Right atrium auricular region (tissue), 2 donors: ENCODE results near the gene CFL2. TPM values are rescaled to one million over a fixed set of nuclear protein-coding genes. Genes with fewer than 3 reads are reported as not detected.

Source experiments
- DNase-seq: peaks from one replicate; pipeline ENCODE4 v3.0.0-alpha.2; 2019; ENCODE audit warnings: low spot score
- H3K27ac ChIP-seq, 2 donors: fragments of 200-600 bp; sonication (generic); 1 replicate in 1 of 2; 2 replicates in 1 of 2; pipeline ENCODE4 v1.5.1; 2016 to 2019
- H3K27me3 ChIP-seq, 2 donors: fragments of 200-600 bp; sonication (generic); one replicate each; pipeline versions ENCODE4 v1.5.1 to v1.6.0; 2017 to 2019
- H3K36me3 ChIP-seq: fragments of 200-600 bp; sonication (generic); one replicate; pipeline ENCODE4 v1.5.1; 2016
- H3K4me1 ChIP-seq, 2 donors: fragments of 200-600 bp; sonication (generic); one replicate each; pipeline versions ENCODE4 v1.5.1 to v1.6.0; 2017 to 2019
- H3K4me3 ChIP-seq, 2 donors: fragments of 200-600 bp; sonication (generic); 1 replicate in 1 of 2; 2 replicates in 1 of 2; pipeline ENCODE4 v1.5.1; 2017 to 2019; ENCODE audit warnings: mild to moderate bottlenecking in 1 of 2, moderate library complexity in 1 of 2
- H3K9me3 ChIP-seq, 2 donors: fragments of 200-600 bp; sonication (generic); one replicate each; pipeline ENCODE4 v1.5.1; 2019
- CTCF ChIP-seq, 2 donors: fragments of 200-600 bp; sonication (generic); IDR thresholded peaks; one replicate each; pipeline ENCODE4 v1.5.1; 2019; ENCODE audit warnings: antibody characterized with exemption in 2 of 2
- total RNA-seq, 2 donors: library from RNA; depleted of rRNA; stranded (reverse); fragments of >200 nt; gene quantifications; one replicate each; pipeline ENCODE4 v1.1.0, GENCODE V29; 2016

The CFL2 gene
- total RNA-seq, 2 donors from 2014 or later, result 261 to 441 TPM

- no peak for TF ChIP-seq CTCF (IDR thresholded peaks at IDR 0.05)
- no peaks in the 10 kb centered on the region for H3K9me3 ChIP-seq
- no peak for DNase-seq
- H3K27me3 ChIP-seq, result no peaks in the 10 kb centered on the region
- no peak overlapping the region for H3K27ac ChIP-seq
- H3K36me3 ChIP-seq, result no peaks in the 10 kb centered on the region
- no peaks in the 10 kb centered on the region for H3K4me1 ChIP-seq
- peak overlapping the region; percentile 13 to 42 for H3K4me3 ChIP-seq
Observed at GRCh38 chr14:34693228-34693939, 21.0 kb downstream of the CFL2 start.

- DNase-seq, result no peak
- Histone ChIP-seq H3K36me3 (no peaks in the 10 kb centered on the region), H3K4me3 (peak overlapping the region; percentile 13 to 42), H3K27me3 (no peaks in the 10 kb centered on the region), H3K4me1 (no peaks in the 10 kb centered on the region), H3K27ac (no peak overlapping the region), H3K9me3 (no peaks in the 10 kb centered on the region)
- TF ChIP-seq CTCF (IDR thresholded peaks at IDR 0.05), result no peak
Observed at GRCh38 chr14:34692898-34693227, 21.5 kb downstream of the CFL2 start.

DNA sequence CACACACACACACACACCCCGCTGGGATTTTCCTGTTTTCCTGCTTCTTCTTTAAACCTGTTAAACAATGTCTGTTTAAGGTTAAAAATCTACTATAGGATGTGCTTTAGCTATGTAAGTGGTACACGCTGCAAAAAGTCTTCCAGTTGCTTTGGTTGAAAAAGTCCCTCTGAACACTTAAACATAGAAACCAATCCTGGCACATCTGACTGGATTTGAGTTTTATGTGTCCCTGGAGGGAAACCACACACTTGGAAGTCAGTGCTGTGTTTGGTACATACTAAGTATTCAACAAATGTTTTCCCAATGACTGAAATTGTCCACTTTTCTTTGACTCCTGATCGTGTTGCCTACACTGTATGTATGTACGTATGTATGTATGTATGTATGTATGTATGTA is 22.0 kb downstream of the CFL2 start:
- H3K4me1 ChIP-seq, result no peaks in the 10 kb centered on the region
- no peak for DNase-seq
- H3K4me3 ChIP-seq, result no peak overlapping the region
- no peaks in the 10 kb centered on the region for H3K36me3 ChIP-seq
- H3K27ac ChIP-seq, result no peak overlapping the region
- H3K9me3 ChIP-seq, result no peaks in the 10 kb centered on the region
- no peaks in the 10 kb centered on the region for H3K27me3 ChIP-seq
- TF ChIP-seq CTCF (IDR thresholded peaks at IDR 0.05), result no peak

GRCh38 chr14:34691206-34691605 is 23.2 kb downstream of the CFL2 start:
- DNase-seq, result no peak
- Histone ChIP-seq H3K27me3 (no peaks in the 10 kb centered on the region), H3K27ac (no peak overlapping the region), H3K9me3 (no peaks in the 10 kb centered on the region), H3K4me3 (no peak overlapping the region), H3K4me1 (no peaks in the 10 kb centered on the region), H3K36me3 (no peaks in the 10 kb centered on the region)
- no peak for TF ChIP-seq CTCF (IDR thresholded peaks at IDR 0.05)

DNA sequence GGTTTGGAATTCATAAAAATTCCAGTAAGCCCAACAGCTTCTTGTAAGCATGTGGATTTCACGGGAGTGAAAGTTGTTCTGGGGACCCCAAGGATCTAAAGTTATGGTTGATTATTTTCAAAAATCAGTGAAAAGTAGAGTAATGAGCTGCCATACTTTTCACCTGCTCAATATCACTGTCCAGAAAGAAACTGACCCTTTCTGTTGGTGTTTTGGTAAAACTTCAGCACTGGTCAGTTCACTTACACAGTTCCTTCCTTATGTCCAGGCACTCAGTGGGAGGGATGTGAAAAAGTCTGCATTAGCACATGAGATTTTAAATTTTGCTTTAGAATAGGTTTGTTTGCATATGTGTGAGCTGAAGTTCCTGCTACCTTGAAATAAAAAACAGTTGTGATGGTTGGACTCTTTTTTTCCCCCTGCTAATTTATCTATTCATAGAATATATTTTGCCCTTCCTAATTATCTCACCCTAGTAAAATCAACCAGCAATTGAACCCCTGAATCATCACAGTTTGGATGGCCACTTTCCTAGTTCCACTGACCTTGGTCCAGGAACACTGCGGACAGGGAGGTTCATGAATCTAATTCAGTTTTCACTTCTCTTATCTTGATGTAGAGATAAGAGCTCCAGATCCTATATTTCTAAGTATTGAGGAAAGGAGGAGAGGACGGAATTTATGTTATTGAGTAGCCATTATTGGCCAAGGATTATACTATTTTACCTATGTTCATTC is 25.8 kb downstream of the CFL2 start:
- Histone ChIP-seq H3K4me1 (no peaks in the 10 kb centered on the region), H3K36me3 (no peaks in the 10 kb centered on the region), H3K4me3 (no peak overlapping the region), H3K27ac (no peak overlapping the region), H3K27me3 (no peaks in the 10 kb centered on the region), H3K9me3 (no peaks in the 10 kb centered on the region)
- TF ChIP-seq CTCF (IDR thresholded peaks at IDR 0.05), result no peak
- DNase-seq, result no peak
